H9 (cell line): ENCODE results near the gene ISG20. TPM values are rescaled to one million over a fixed set of nuclear protein-coding genes. Genes with fewer than 3 reads are reported as not detected.
A peak's percentile ranks its signal among the peaks of the same experiment; 100 is the strongest.

ENCODE experiments used
- DNase-seq: peaks from one replicate; pipeline ENCODE4 v3.0.0-alpha.2; 2017
- H2AFZ ChIP-seq: one replicate; pipeline ENCODE4 v1.6.1; 2013; ENCODE audit warnings: mild to moderate bottlenecking, low read length, control low read depth, moderate library complexity
- H2AK5ac ChIP-seq: 2 replicates; pipeline ENCODE4 v1.6.1; 2013; ENCODE audit warnings: low read length, control low read depth, mixed read lengths; ENCODE audit not compliant: insufficient read length
- H2BK120ac ChIP-seq: one replicate; pipeline ENCODE4 v1.6.1; 2013; ENCODE audit warnings: low read depth, mild to moderate bottlenecking, low read length, control low read depth, inconsistent platforms; ENCODE audit not compliant: poor library complexity, severe bottlenecking
- H2BK12ac ChIP-seq: 2 replicates; pipeline ENCODE4 v1.6.1; 2013; ENCODE audit warnings: low read length, control low read depth, mixed read lengths, low read depth; ENCODE audit not compliant: insufficient read length
- H2BK15ac ChIP-seq: 2 replicates; pipeline ENCODE4 v1.6.1; 2013; ENCODE audit warnings: low read depth, low read length, control low read depth
- H2BK20ac ChIP-seq: one replicate; pipeline ENCODE4 v1.6.1; 2013; ENCODE audit warnings: low read depth, mild to moderate bottlenecking, low read length, control low read depth, inconsistent platforms; ENCODE audit not compliant: poor library complexity, severe bottlenecking
- H2BK5ac ChIP-seq: 2 replicates; pipeline ENCODE4 v1.6.1; 2013; ENCODE audit warnings: low read length, control low read depth, mixed read lengths; ENCODE audit not compliant: insufficient read length
- H3K14ac ChIP-seq: 2 replicates; pipeline ENCODE4 v1.6.1; 2013; ENCODE audit warnings: low read length, control low read depth; ENCODE audit not compliant: insufficient read depth
- H3K18ac ChIP-seq: 2 replicates; pipeline ENCODE4 v1.6.1; 2013; ENCODE audit warnings: low read depth, mild to moderate bottlenecking, mixed read lengths, low read length, control low read depth; ENCODE audit not compliant: insufficient read length
- H3K23ac ChIP-seq: 2 replicates; pipeline ENCODE4 v1.6.1; 2013; ENCODE audit warnings: low read length, control low read depth, mixed read lengths, low read depth; ENCODE audit not compliant: insufficient read length
- H3K23me2 ChIP-seq: 2 replicates; pipeline ENCODE4 v1.6.1; 2013; ENCODE audit warnings: low read depth, mild to moderate bottlenecking, mixed read lengths, low read length, control low read depth; ENCODE audit not compliant: insufficient read length, poor library complexity, severe bottlenecking
- H3K27ac ChIP-seq: 2 replicates; pipeline ENCODE4 v1.5.1; 2013; ENCODE audit warnings: low read length, control low read depth, mixed read lengths, low read depth; ENCODE audit not compliant: insufficient read length
- H3K27me3 ChIP-seq: 2 replicates; pipeline ENCODE4 v1.6.1; 2013; ENCODE audit warnings: low read length, control low read depth, inconsistent platforms; ENCODE audit not compliant: insufficient read depth
- H3K4ac ChIP-seq: 2 replicates; pipeline ENCODE4 v1.6.1; 2013; ENCODE audit warnings: low read depth, mild to moderate bottlenecking, control low read depth, inconsistent platforms, low read length, moderate library complexity
- H3K4me1 ChIP-seq: 2 replicates; pipeline ENCODE4 v1.6.1; 2013; ENCODE audit warnings: low read length, control low read depth, inconsistent platforms; ENCODE audit not compliant: insufficient read depth
- H3K4me2 ChIP-seq: 2 replicates; pipeline ENCODE4 v1.6.1; 2013; ENCODE audit warnings: low read length, control low read depth, mixed read lengths; ENCODE audit not compliant: insufficient read length, insufficient read depth
- H3K56ac ChIP-seq: 2 replicates; pipeline ENCODE4 v1.6.1; 2013; ENCODE audit warnings: low read depth, mild to moderate bottlenecking, mixed read lengths, low read length, control low read depth; ENCODE audit not compliant: insufficient read length
- H3K79me1 ChIP-seq: 2 replicates; pipeline ENCODE4 v1.6.1; 2013; ENCODE audit warnings: low read depth, mild to moderate bottlenecking, moderate library complexity, low read length, control low read depth, inconsistent platforms; ENCODE audit not compliant: insufficient read depth, poor library complexity, severe bottlenecking
- H3K79me2 ChIP-seq: 2 replicates; pipeline ENCODE4 v1.6.1; 2013; ENCODE audit warnings: low read length, control low read depth, inconsistent platforms; ENCODE audit not compliant: insufficient read depth
- H3K9ac ChIP-seq: 2 replicates; pipeline ENCODE4 v1.6.1; 2013; ENCODE audit warnings: low read length, control low read depth, mixed read lengths; ENCODE audit not compliant: insufficient read length; ENCODE audit errors: extremely low read depth
- H3K9me3 ChIP-seq: one replicate; pipeline ENCODE4 v1.6.1; 2013; ENCODE audit warnings: low read depth, low read length, inconsistent platforms; ENCODE audit not compliant: control insufficient read depth
- H3T11ph ChIP-seq: one replicate; pipeline ENCODE4 v1.6.1; 2013; ENCODE audit warnings: mild to moderate bottlenecking, low read length, control low read depth, inconsistent platforms
- H4K20me1 ChIP-seq: one replicate; pipeline ENCODE4 v1.6.1; 2013; ENCODE audit not compliant: control insufficient read depth, insufficient read length, insufficient read depth
- H4K5ac ChIP-seq: 2 replicates; pipeline ENCODE4 v1.6.1; 2013; ENCODE audit warnings: low read depth, mild to moderate bottlenecking, mixed read lengths, low read length, control low read depth; ENCODE audit not compliant: insufficient read length
- H4K8ac ChIP-seq: replicated peaks from 2 replicates; pipeline ENCODE4 v1.6.1; 2013; ENCODE audit warnings: low read length, control low read depth, mixed read lengths, low read depth; ENCODE audit not compliant: insufficient read length
- H4K91ac ChIP-seq: 2 replicates; pipeline ENCODE4 v1.6.1; 2013; ENCODE audit warnings: low read depth, mild to moderate bottlenecking, moderate library complexity, mixed read lengths, low read length, control low read depth; ENCODE audit not compliant: insufficient read length
- H3K27ac Mint-ChIP-seq, 3 experiments: 2 replicates in 2 of 3; 3 replicates in 1 of 3; pipeline ENCODE4 v1.8.0; 2020 to 2021; ENCODE audit warnings: mixed read lengths in 3 of 3, mild to moderate bottlenecking in 1 of 3, moderate library complexity in 1 of 3
- H3K27me3 Mint-ChIP-seq: 2 replicates; pipeline ENCODE4 v1.8.0; 2021; ENCODE audit warnings: low read depth, mild to moderate bottlenecking, moderate library complexity, mixed read lengths
- H3K36me3 Mint-ChIP-seq, 3 experiments: 2 replicates in 2 of 3; 3 replicates in 1 of 3; pipeline ENCODE4 v1.8.0; 2020 to 2021; ENCODE audit warnings: low read depth in 3 of 3, mixed read lengths in 3 of 3; ENCODE audit not compliant: insufficient read depth in 1 of 3
- H3K4me1 Mint-ChIP-seq, 2 experiments: 2 replicates each; pipeline ENCODE4 v1.8.0; 2020; ENCODE audit warnings: mixed read lengths in 2 of 2
- H3K4me3 Mint-ChIP-seq, 2 experiments: 2 replicates in 1 of 2; 3 replicates in 1 of 2; pipeline ENCODE4 v1.8.0; 2020 to 2021; ENCODE audit warnings: mild to moderate bottlenecking in 2 of 2, mixed read lengths in 2 of 2, moderate library complexity in 1 of 2
- H3K9me3 Mint-ChIP-seq, 2 experiments: 2 replicates in 1 of 2; 3 replicates in 1 of 2; pipeline ENCODE4 v1.8.0; 2020; ENCODE audit warnings: mild to moderate bottlenecking in 2 of 2, mixed read lengths in 2 of 2, moderate library complexity in 1 of 2
- CTCF ChIP-seq: fragments of 200-600 bp; sonication (generic); conservative IDR thresholded peaks from 3 replicates; pipeline ENCODE4 v1.8.0; 2021; ENCODE audit warnings: antibody characterized with exemption, mild to moderate bottlenecking
- WGBS: extraction: QIAGEN DNeasy Blood & Tissue Kit; methylation state at CpG from one replicate; pipeline ENCODE4 v1.1.7; 2013; ENCODE audit warnings: missing lambda C conversion rate, low lambda C conversion rate, mixed read lengths; ENCODE audit not compliant: insufficient read length; ENCODE audit errors: extremely low coverage; 5-methylcytosine and 5-hydroxymethylcytosine counted together
- total RNA-seq: library from RNA; stranded (reverse); gene quantifications from 2 replicates; pipeline ENCODE4 v1.2.1, GENCODE V29; 2021

Gene ISG20
- total RNA-seq, 1 experiment from 2014 or later: 7.4 TPM

- H3K79me1 ChIP-seq: no peaks in the 10 kb centered on the region
- no peak overlapping the region for H3K56ac ChIP-seq
- no peak for TF ChIP-seq CTCF
- H3K27me3 ChIP-seq: peaks cover 24% of the 10 kb centered on the region; the same call in 1 of the 2 replicates
- no peaks in the 10 kb centered on the region for H3K79me2 ChIP-seq
- H2BK20ac ChIP-seq: no peak overlapping the region
- Mint-ChIP-seq H3K4me1 (peaks cover 61 to 63% of the 10 kb centered on the region in 2 experiments), H3K27ac (peak overlapping the region in 1 of 3 experiments; percentile 75; a peak in 1 of 7 replicates), H3K27me3 (peaks cover 97% of the 10 kb centered on the region), H3K9me3 (no peaks in the 10 kb centered on the region; a peak in 2 of 5 replicates), H3K36me3 (no peaks in the 10 kb centered on the region; a peak in 1 of 7 replicates), H3K4me3 (peak overlapping the region; percentile 66 to 80)
- no peak overlapping the region for H2AK5ac ChIP-seq
- H2BK12ac ChIP-seq: no peak overlapping the region
- H3K14ac ChIP-seq: no peak overlapping the region
- no peak overlapping the region for H3K23ac ChIP-seq
- no peak overlapping the region for H4K91ac ChIP-seq
- no peak for DNase-seq
- H3K4me2 ChIP-seq: peak overlapping the region; percentile 42
- no CpG with 5 or more reads among the region's 26 CpGs for WGBS
- no peaks in the 10 kb centered on the region for H3K9me3 ChIP-seq
- H3K4me1 ChIP-seq: peaks cover 7% of the 10 kb centered on the region; the same call in 1 of the 2 replicates
- no peak overlapping the region for H4K5ac ChIP-seq
- no peak overlapping the region for H2BK120ac ChIP-seq
- no peak overlapping the region for H4K8ac ChIP-seq
- H3K4ac ChIP-seq: no peak overlapping the region
- H4K20me1 ChIP-seq: no peaks in the 10 kb centered on the region
- H3T11ph ChIP-seq: no peak overlapping the region
- H3K27ac ChIP-seq: no peak overlapping the region
- no peak overlapping the region for H3K18ac ChIP-seq
- no peak overlapping the region for H2BK5ac ChIP-seq
- H3K9ac ChIP-seq: no peak overlapping the region
- H2AFZ ChIP-seq: no peak overlapping the region
- no peak overlapping the region for H2BK15ac ChIP-seq
- H3K23me2 ChIP-seq: peaks cover 21% of the 10 kb centered on the region
Measured at GRCh38 chr15:88606070-88606794, 32.6 kb upstream of the ISG20 start.
